OCI-LY1 (cell line): ENCODE results near the gene OSTF1.
A peak's percentile ranks its signal among the peaks of the same experiment; 100 is the strongest.

Source experiments
- H2AFZ ChIP-seq: fragments of 200-600 bp; sonication (generic), shearing (Covaris generic); 2 replicates; pipeline ENCODE4 v1.6.0; 2014; ENCODE audit warnings: antibody characterized with exemption, mild to moderate bottlenecking, low read length
- H3F3A ChIP-seq: fragments of 200-600 bp; sonication (generic), shearing (Covaris generic); 2 replicates; pipeline ENCODE4 v1.6.0; 2014; ENCODE audit warnings: mild to moderate bottlenecking, antibody characterized with exemption, low read length, moderate library complexity; ENCODE audit not compliant: insufficient read depth
- H3K27ac ChIP-seq: fragments of 200-600 bp; sonication (generic); 2 replicates; pipeline ENCODE4 v1.5.1; 2014; ENCODE audit warnings: low read length, mixed run types, mild to moderate bottlenecking, low read depth; ENCODE audit not compliant: poor library complexity, severe bottlenecking
- H3K27me3 ChIP-seq: fragments of 200-600 bp; sonication (generic); 2 replicates; pipeline ENCODE4 v1.6.0; 2014; ENCODE audit warnings: antibody characterized with exemption, mild to moderate bottlenecking, low read length, moderate library complexity; ENCODE audit not compliant: insufficient read depth
- H3K36me3 ChIP-seq: fragments of 200-600 bp; sonication (generic); 2 replicates; pipeline ENCODE4 v1.6.1; 2014; ENCODE audit warnings: mild to moderate bottlenecking, antibody characterized with exemption, low read length, moderate library complexity, mixed read lengths; ENCODE audit not compliant: insufficient read depth
- H3K4me1 ChIP-seq: fragments of 200-600 bp; sonication (generic); 2 replicates; pipeline ENCODE4 v1.5.1; 2014; ENCODE audit warnings: mild to moderate bottlenecking, low read length, moderate library complexity; ENCODE audit not compliant: insufficient read depth, severe bottlenecking
- H3K4me2 ChIP-seq: fragments of 200-600 bp; sonication (generic), shearing (Covaris generic); 2 replicates; pipeline ENCODE4 v1.6.1; 2014; ENCODE audit warnings: low read length
- H3K4me3 ChIP-seq: fragments of 200-600 bp; sonication (generic); 2 replicates; pipeline ENCODE4 v1.5.1; 2014; ENCODE audit warnings: low read length, low read depth, mild to moderate bottlenecking, mixed read lengths; ENCODE audit not compliant: poor library complexity, severe bottlenecking
- H3K79me2 ChIP-seq: fragments of 200-600 bp; shearing (Covaris generic); 2 replicates; pipeline ENCODE4 v1.6.1; 2016; ENCODE audit warnings: mixed run types, low read length, mixed read lengths; ENCODE audit not compliant: insufficient read depth
- H3K9ac ChIP-seq: fragments of 200-600 bp; sonication (generic), shearing (Covaris generic); 2 replicates; pipeline ENCODE4 v1.6.1; 2014; ENCODE audit warnings: mild to moderate bottlenecking, low read length, mixed read lengths
- H3K9me2 ChIP-seq: fragments of 200-600 bp; sonication (generic), shearing (Covaris generic); 2 replicates; pipeline ENCODE4 v1.6.1; 2014; ENCODE audit warnings: low read depth, mild to moderate bottlenecking, low read length, mixed read lengths
- H3K9me3 ChIP-seq: fragments of 200-600 bp; shearing (Covaris generic); 2 replicates; pipeline ENCODE4 v1.6.1; 2014; ENCODE audit warnings: low read length, mixed read lengths
- H4K20me1 ChIP-seq: fragments of 200-600 bp; sonication (generic), shearing (Covaris generic); 2 replicates; pipeline ENCODE4 v1.6.0; 2016; ENCODE audit warnings: mild to moderate bottlenecking, low read length; ENCODE audit not compliant: insufficient read depth
- CTCF ChIP-seq: fragments of 200-600 bp; sonication (generic), shearing (Covaris generic); IDR thresholded peaks from 2 replicates; pipeline ENCODE4 v1.5.1; 2017; ENCODE audit warnings: mild to moderate bottlenecking, antibody characterized with exemption, low read length, moderate library complexity, mixed read lengths
- EZH2 ChIP-seq: fragments of 200-600 bp; sonication (generic), shearing (Covaris generic); IDR thresholded peaks from 2 replicates; pipeline ENCODE4 v1.8.0; 2017; ENCODE audit warnings: borderline replicate concordance, mixed run types, mild to moderate bottlenecking, antibody characterized with exemption, low read length, moderate library complexity, mixed read lengths

Gene OSTF1

GRCh38 chr9:75087824-75088645 lies at the start of gene OSTF1, which contains the start of gene NMRK1:
TSS of gene OSTF1 (plus strand) at chr9:75088514. CDS start at chr9:75088693, 179 bp downstream.
TSS of gene NMRK1 (minus strand) at chr9:75088155. CDS start at chr9:75083115, 5,040 bp downstream.
- H3K79me2 ChIP-seq, result peaks cover 52% of the 10 kb centered on the region
- H3K9me2 ChIP-seq, result no peaks in the 10 kb centered on the region
- peak within 1 kb of the TSS; percentile 98 for H3K4me3 ChIP-seq
- H3K27me3 ChIP-seq, result no peaks in the 10 kb centered on the region
- H4K20me1 ChIP-seq, result no peaks in the 10 kb centered on the region
- 0 out of 2 replicates have a peak, but pooled peaks cover 4% of the 10 kb centered on the region for H3K36me3 ChIP-seq
- peak within 1 kb of the TSS; percentile 94 for H3K27ac ChIP-seq
- H3F3A ChIP-seq, result 0 out of 2 replicates have a peak, but pooled peaks cover 5% of the 10 kb centered on the region
- no peaks in the 10 kb centered on the region for H3K9me3 ChIP-seq
- H3K4me2 ChIP-seq, result peak within 1 kb of the TSS; percentile 85
- peaks cover 68% of the 10 kb centered on the region for H3K4me1 ChIP-seq
- TF ChIP-seq CTCF, result no peak
- no peak for TF ChIP-seq EZH2
- peak within 1 kb of the TSS; percentile 95 for H3K9ac ChIP-seq
- peak within 1 kb of the TSS; percentile 49; the same call in 1 of the 2 replicates for H2AFZ ChIP-seq

- H3K79me2 ChIP-seq, result no peaks in the 10 kb centered on the region
- H3K9ac ChIP-seq, result no peak overlapping the region
- no peaks in the 10 kb centered on the region for H3F3A ChIP-seq
- H2AFZ ChIP-seq, result no peak overlapping the region
- no peak overlapping the region for H3K4me2 ChIP-seq
- no peaks in the 10 kb centered on the region for H4K20me1 ChIP-seq
- TF ChIP-seq EZH2, result no peak
- H3K4me1 ChIP-seq, result no peaks in the 10 kb centered on the region
- no peaks in the 10 kb centered on the region for H3K36me3 ChIP-seq
- H3K9me2 ChIP-seq, result no peaks in the 10 kb centered on the region
- H3K27ac ChIP-seq, result no peak overlapping the region
- H3K27me3 ChIP-seq, result no peaks in the 10 kb centered on the region
- H3K4me3 ChIP-seq, result no peak overlapping the region
- no peaks in the 10 kb centered on the region for H3K9me3 ChIP-seq
Observed at GRCh38 chr9:75039009-75039408, 49.3 kb upstream of the OSTF1 start.

GRCh38 chr9:75039801-75040200 lies 48.5 kb upstream of the OSTF1 start:
- H3F3A ChIP-seq, result no peaks in the 10 kb centered on the region
- H3K27ac ChIP-seq, result no peak overlapping the region
- H3K4me3 ChIP-seq, result no peak overlapping the region
- H3K9me3 ChIP-seq, result no peaks in the 10 kb centered on the region
- H3K79me2 ChIP-seq, result no peaks in the 10 kb centered on the region
- no peaks in the 10 kb centered on the region for H3K9me2 ChIP-seq
- TF ChIP-seq CTCF (no peak), EZH2 (no peak)
- no peak overlapping the region for H2AFZ ChIP-seq
- no peaks in the 10 kb centered on the region for H4K20me1 ChIP-seq
- no peak overlapping the region for H3K4me2 ChIP-seq
- H3K27me3 ChIP-seq, result no peaks in the 10 kb centered on the region
- no peaks in the 10 kb centered on the region for H3K4me1 ChIP-seq
- no peak overlapping the region for H3K9ac ChIP-seq
- H3K36me3 ChIP-seq, result no peaks in the 10 kb centered on the region

- H3K9me2 ChIP-seq, result no peaks in the 10 kb centered on the region
- H4K20me1 ChIP-seq, result no peaks in the 10 kb centered on the region
- H3K36me3 ChIP-seq, result no peaks in the 10 kb centered on the region
- no peaks in the 10 kb centered on the region for H3K79me2 ChIP-seq
- H3K4me3 ChIP-seq, result no peak overlapping the region
- H2AFZ ChIP-seq, result no peak overlapping the region
- no peak overlapping the region for H3K4me2 ChIP-seq
- no peaks in the 10 kb centered on the region for H3K27me3 ChIP-seq
- H3K4me1 ChIP-seq, result no peaks in the 10 kb centered on the region
- H3K9ac ChIP-seq, result no peak overlapping the region
- H3K9me3 ChIP-seq, result no peaks in the 10 kb centered on the region
- H3K27ac ChIP-seq, result no peak overlapping the region
- TF ChIP-seq CTCF (no peak), EZH2 (no peak)
- H3F3A ChIP-seq, result no peaks in the 10 kb centered on the region
Observed at GRCh38 chr9:75041041-75041440, 47.3 kb upstream of the OSTF1 start.
